GM19324 (cell line): ENCODE data around the gene ANKRD11.

Experiments
- ATAC-seq: cut with Tn5 transposase; IDR thresholded peaks from one replicate; pipeline ENCODE4 v1.9.1; 2021; ENCODE audit warnings: mild to moderate bottlenecking, moderate library complexity; ENCODE audit not compliant: unreplicated experiment, low FRiP score

The ANKRD11 gene

GRCh38 chr16:89507214-89507833, 17.0 kb upstream of the ANKRD11 start:
- peak; percentile 4 for ATAC-seq

- no peak for ATAC-seq
Observed at GRCh38 chr16:89506791-89507191, 16.4 kb upstream of the ANKRD11 start.

DNA sequence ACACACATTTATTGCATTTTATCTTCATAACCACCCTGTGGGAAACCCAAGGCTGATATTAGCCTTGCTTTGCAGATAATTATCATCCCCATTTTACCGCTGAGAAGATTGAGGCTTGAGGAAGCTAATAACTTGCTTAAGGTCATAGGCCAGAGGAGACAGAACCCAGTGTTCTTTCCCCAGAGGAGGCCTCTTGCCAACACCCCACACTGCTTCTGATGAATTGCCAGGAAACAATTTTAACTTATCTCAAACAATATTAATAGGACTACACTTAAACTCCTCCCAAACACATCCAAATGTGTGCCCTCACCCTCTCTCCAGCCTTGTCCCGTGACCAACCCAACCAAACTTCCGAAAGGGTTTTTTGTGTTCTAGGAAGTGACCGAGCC, 15.7 kb upstream of the ANKRD11 start:
- ATAC-seq, result no peak

GRCh38 chr16:89505204-89506112, 15.1 kb upstream of the ANKRD11 start:
- ATAC-seq, result no peak

DNA sequence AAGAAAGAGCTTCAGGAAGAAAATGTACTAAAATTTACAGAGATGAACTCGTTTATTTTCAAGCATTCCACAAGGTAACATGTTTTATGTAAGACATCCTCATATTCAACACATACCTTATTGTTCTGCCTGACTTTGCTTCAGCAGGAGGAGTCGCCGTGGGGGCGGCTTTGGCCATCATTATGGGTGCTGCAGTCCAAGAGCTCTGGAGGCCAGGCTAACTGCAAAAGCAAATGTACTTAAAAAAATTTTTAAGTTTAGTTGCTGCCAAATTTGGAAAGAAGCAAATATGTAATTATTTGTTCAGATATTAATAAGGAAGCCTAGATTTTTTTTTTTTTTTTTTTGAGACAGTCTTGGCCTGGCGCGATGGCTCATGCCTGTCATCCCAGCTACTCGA, 13.7 kb upstream of the ANKRD11 start:
- no peak for ATAC-seq

GRCh38 chr16:89502081-89502843, 11.9 kb upstream of the ANKRD11 start:
- ATAC-seq, result no peak

GRCh38 chr16:89499767-89500166, 9.4 kb upstream of the ANKRD11 start:
- ATAC-seq, result no peak

DNA sequence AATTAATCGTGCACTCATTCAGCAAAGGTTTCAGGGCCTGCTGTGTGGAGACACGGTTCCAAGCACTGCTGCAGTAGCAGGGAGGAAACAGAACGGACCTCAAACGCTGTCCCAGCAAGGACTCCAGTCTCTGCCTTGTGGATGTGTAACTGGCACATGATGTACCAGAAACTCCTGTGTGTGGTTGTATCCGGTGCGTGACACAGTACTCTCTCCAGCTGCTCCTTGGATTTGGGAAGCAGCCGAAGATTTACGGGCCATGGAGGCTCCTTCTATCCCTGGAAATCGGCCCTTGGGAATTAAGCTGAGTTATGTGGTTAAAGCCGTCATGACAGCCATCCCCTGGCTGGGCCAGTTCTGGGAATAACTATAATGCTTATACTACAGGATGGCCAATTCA, 8.5 kb upstream of the ANKRD11 start:
- ATAC-seq, result no peak

DNA sequence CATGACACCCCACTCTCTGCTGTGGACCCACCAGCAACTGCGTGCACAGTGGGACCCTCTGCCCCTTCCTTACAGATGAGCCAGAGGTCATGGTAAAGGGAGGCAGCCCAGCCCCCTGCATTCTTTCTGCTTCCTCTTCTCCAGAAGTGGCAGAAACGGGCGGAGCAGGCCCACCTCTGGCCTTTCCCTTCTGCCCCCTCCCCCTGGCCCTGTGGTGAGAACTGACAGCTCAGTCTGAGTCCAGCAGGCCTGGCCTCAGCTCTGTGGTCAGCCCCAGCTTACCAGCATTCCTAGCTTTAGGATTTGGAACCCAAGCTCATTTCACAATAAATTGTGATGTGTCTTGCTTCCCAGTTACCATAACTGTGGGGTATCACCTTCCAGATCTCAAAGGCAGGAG, 4.8 kb upstream of the ANKRD11 start:
- no peak for ATAC-seq

DNA sequence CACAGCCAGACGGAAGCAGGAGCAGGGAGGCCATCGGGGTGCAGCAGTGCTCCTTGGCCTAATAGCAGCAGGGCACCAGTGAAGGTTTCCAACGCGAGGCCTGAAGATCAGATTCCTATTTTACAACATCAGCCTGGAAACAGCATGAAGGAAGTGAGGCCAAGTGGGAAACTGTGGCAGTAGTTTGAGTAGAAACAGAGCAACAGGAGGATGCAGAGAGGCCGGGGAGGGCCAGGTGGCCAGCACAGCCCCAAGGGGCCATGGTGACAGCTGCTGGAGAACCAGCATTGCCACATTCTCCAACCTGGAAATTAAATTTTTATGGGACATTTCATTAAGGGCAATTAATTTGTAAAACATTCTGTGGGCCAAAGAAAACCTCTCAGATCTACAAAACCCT, 3.4 kb upstream of the ANKRD11 start:
- no peak for ATAC-seq

DNA sequence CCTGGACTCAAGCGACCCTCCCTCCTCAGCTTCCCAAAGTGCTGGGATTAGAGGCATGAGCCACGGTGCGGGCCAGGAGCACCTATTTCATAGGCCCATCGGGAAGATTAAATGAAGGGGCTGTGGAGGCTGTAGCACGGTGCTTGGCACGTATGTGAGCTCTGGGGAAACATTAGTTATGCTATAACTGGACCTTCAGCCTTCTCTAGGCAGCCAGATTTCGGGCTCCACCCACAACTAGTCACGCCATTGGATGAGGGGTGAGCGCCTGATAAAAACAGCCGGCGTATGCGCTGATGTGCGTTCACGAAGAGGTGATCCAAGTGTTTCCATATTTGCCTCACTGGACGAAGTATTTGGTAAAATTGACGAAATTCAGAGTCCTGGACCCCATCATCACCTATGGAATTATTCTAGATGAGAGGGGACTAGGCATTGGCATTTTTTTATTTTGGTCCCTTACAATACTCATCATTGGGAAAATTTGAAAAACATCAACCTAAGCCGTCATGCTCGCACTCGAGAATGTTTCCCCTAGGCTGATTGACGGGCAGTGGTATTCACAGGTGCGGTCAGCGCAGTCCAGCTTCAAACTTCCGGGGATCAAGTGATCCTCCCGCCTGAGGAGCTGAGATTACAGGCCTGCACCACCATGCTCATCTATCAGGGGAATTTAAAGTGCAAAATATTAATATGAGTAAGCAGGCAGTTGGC, 1.8 kb upstream of the ANKRD11 start:
- no peak for ATAC-seq

- no peak for ATAC-seq
Observed at GRCh38 chr16:89491238-89491869, 993 bp upstream of the ANKRD11 start.

DNA sequence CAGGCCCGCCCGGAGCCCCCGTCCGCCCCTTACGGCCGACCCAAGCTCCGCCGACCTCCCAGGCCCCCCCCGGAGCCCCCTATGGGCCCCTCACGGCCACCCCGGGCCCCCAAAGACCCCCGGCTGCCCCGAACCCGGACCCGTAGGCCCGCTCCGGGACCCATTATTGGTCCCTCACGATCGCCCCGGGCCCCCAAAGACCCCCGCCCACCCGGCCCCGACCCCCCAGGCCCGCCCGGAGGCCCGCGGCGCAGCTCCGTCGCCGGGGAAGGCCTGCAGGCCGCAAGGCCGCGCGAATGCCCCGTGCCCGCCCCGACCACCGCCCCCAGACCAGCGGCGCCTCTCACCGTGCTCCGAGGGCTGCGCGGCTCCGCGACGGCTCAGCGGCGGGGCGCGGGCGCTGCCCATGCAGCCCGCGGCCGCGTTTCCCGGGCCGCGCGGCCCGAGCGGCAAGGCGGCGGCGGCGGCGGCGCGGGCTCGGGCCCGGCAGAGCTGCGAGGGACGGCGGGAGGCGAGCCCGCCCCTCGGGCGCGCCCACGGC, 393 bp downstream of the ANKRD11 start:
- no peak for ATAC-seq

GRCh38 chr16:89489040-89489897, 1.1 kb downstream of the ANKRD11 start:
- no peak for ATAC-seq

DNA sequence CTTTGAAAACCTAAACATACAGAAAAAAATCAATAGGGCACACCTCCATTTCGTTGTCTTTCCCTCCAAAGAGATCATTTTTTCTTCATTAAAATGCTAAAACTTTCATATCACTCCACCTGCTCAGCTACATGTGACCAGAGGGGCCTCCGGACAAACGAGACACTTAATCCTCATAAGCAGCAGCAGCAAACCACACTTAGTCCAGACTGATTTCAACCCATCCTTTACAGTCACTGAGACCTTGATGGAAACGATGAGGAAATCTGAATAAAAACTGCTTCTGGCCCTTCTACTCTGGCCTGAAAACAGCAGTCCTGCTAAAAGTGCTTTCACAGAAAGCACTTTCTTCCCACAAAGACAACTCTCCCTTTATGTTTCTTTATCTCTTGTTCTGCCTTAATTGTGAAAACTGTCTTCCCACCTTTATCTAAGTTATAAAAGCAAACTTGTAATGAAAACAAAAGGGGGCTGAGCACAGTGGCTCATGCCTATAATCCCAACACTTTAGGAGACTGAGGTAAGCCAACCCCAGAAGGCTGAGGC, 4.6 kb downstream of the ANKRD11 start:
- ATAC-seq, result no peak

- no peak for ATAC-seq
Observed at GRCh38 chr16:89484923-89485679, 5.3 kb downstream of the ANKRD11 start.

DNA sequence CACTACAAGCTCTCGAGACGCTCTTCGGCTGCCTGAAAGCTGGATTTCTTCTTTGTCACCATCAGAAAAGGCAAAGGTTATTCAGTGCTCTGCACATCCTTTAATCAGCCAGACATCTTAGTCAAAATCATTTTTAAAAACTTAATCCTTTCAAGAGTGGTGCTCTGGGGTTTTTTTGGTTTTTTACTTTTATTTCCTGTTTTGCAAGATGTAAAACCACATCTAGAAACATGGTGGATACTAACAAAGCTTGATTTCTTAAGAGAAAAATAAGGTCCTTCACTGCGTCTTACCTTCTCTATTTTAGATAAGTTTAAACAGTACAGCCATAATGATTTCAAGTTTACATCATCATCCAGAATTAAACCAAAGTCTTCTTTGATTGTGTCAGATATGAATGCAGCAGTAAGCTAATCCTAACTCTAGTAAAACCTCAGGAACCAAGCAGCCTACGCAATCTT, 6.3 kb downstream of the ANKRD11 start:
- no peak for ATAC-seq

DNA sequence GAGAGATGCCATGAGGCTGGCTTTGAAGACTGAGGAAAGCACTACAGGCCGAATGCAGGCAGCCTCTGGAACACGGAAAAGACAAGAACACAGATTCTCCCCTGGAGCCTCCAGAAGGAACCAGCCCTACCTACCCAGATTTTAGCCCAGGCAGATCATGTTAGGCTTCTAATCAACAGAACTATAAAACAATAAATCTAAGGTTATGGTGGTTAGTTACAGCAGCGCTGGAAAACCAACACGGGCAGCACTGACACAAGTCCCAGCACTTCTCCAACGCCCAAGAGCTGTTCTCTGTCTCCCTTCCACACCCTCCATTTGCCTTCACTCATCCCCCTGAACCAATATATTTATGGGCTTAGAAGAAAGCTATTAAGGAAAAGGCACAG, 7.5 kb downstream of the ANKRD11 start:
- ATAC-seq, result no peak
